ENCODE measurements around the gene AGTRAP. TPM values are rescaled to one million over a fixed set of nuclear protein-coding genes. Genes with fewer than 3 reads are reported as not detected.

The AGTRAP gene
- total and polyA plus RNA-seq, 9 of the 15 experiments (the other 6 are each of a cell fraction or from before 2014, with no cell fraction given) = 26.8 to 105 (median 57.5) TPM

- TF ChIP-seq MGA (IDR thresholded peaks at IDR 0.05) (peak; percentile 94), ZNF165 (CRISPR knock-in tag; IDR thresholded peaks at IDR 0.05; ENCODE audit: borderline replicate concordance) (no peak), KLF10 (CRISPR knock-in tag; IDR thresholded peaks at IDR 0.05) (no peak), AFF4 (CRISPR knock-in tag; IDR thresholded peaks at IDR 0.05) (peak; percentile 45; the same call in 1 of the 2 replicates), DDX20 (tag; IDR thresholded peaks at IDR 0.05; ENCODE audit: low read depth) (no peak), DNMT1 (IDR thresholded peaks at IDR 0.05) (0 out of 2 replicates have a peak, but pooled peaks have one; percentile 46), UBTF (IDR thresholded peaks at IDR 0.05; ENCODE audit: borderline replicate concordance in 1 of 2, low read depth in 2 of 2, low read length in 2 of 2) (peak in 1 of 2 experiments; percentile 48; a peak in 1 of 4 replicates), KAT7 (CRISPR knock-in tag; IDR thresholded peaks at IDR 0.05; ENCODE audit: borderline replicate concordance) (no peak), PHF20 (IDR thresholded peaks at IDR 0.05; ENCODE audit: partially characterized antibody) (no peak)
Observed at GRCh38 chr1:11719313-11720032, 16.5 kb upstream of the AGTRAP start (continued).
